GM21723 (cell line): ENCODE measurements around the gene TNFRSF4.

Source experiments
- ATAC-seq: cut with Tn5 transposase; IDR thresholded peaks from one replicate; pipeline ENCODE4 v1.9.1; 2021; ENCODE audit warnings: mild to moderate bottlenecking, moderate library complexity; ENCODE audit not compliant: unreplicated experiment

Gene TNFRSF4

DNA sequence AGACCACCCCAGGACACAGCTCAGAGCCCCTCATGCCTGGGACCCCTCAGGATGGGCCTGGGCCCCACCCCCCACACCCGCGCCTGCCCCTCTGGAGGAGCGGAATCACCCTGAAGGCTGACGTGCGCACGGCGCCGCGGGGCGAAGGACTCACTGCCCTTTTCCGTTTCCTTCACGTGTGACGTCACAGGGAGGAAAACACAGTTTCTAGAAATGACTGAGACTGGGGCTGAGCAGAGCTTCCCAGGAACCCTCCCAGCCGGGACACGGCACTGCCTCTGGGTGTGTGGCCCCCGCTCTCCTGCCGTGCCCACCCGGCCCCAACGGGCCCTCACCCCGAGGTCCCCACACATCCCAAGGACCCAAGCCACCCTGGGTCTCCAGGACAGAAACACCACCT is 5.4 kb upstream of the TNFRSF4 start:
- no peak for ATAC-seq

DNA sequence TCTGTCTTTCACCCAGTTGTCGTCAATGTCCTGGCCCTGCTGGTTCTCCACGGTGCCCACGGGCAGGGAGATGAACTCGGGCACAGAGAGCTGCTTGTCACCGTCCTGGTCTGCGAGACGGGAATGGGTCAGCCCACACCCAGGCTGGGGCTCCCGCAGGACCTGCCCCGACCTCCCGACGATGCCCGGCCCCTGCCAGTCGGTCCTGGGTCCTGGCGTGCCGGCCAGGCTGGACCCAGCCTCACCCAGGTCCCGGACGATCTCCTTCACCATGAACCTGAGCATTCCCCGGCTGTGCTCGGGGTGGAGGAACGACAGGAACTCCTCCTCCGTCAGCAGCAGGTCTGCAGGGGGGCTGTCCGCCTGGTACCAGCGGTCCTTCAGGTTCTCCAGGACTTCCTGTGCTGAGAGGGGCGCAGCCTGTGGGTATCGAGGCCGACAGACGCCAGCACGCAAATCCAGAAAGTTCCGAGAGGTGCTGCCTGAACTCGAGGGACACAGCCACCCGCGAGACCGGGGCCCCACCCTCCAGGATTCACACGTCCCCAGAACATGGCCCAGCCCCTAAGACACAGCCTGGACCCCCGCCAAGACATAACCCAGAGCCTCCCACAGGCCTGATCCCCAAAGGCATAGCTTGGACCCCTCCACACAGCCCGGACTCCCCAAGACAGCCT is 4.7 kb upstream of the TNFRSF4 start:
- ATAC-seq: no peak

- ATAC-seq: no peak
These were observed 3.9 kb upstream of the TNFRSF4 start for GRCh38 chr1:1217621-1218523.

- no peak for ATAC-seq
These were observed 3.0 kb upstream of the TNFRSF4 start for GRCh38 chr1:1216770-1217620.

DNA sequence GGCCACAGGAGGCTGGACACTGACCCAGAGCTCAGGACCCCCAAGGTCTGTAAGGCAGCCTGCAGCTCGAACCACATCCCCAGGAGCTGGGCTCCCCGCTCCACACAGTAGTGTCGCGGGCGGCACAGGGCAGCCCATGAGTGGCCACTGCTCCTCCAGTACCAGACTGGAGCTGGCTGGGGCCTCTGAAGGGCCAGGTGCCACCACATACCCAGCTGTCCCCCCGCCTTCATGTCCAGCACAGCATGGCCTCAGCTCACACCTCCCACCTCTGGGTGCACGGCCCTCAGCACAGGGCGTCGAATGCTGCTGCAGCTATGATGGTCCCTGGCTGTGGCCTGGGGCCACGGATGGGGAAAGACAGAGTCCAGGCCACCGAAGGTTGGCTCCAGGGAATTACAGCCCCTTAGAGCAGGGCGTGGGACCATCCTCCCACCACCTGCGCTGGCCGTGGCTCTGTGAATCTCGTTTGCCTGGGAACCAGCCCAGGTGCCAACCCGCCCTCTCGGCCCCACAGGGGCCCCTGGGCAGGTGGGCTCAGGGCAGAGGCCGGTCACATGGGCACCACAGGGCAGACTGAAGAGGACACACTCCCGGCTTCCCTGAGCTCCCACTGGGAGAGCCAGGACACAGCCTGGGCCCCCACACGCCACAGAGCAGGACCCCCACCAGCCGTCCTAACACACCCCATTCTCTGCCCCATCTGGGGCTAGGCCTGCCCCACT is 2.1 kb upstream of the TNFRSF4 start:
- ATAC-seq: no peak

- ATAC-seq: no peak
These were observed 1.2 kb upstream of the TNFRSF4 start for GRCh38 chr1:1215080-1215676.

DNA sequence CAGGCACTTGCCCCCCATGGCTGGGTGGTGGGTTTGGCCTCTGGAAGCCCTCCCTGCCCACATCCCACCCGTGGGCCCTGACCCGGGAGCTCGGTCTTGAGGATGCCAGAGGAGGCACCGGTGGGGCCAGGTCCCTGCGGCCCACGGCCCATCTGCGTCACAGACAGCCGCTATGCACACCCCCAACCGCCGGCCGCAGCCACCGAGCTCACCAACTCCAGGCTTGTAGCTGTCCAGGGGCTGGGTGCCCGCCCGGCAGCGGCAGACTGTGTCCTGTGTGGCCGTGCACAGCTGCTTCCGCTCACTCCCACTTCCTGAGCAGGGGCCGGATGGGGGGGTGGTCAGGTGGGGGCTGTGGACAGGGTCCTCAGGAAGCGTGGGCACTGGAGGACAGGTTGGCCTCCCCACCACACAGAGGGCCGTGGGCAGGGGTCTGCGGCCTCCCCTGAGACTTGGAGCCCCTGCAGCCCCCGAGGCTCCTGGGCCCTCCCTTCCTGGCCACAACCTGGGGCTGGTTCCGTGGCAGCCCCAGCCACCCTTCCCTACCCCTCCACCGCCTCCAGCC is 1.1 kb downstream of the TNFRSF4 start:
- ATAC-seq: no peak

- ATAC-seq: no peak
These were observed 2.2 kb downstream of the TNFRSF4 start for GRCh38 chr1:1211541-1212441.

- no peak for ATAC-seq
These were observed 3.0 kb downstream of the TNFRSF4 start for GRCh38 chr1:1210726-1211540.

GRCh38 chr1:1208713-1209433 is 5.1 kb downstream of the TNFRSF4 start:
- ATAC-seq: no peak

DNA sequence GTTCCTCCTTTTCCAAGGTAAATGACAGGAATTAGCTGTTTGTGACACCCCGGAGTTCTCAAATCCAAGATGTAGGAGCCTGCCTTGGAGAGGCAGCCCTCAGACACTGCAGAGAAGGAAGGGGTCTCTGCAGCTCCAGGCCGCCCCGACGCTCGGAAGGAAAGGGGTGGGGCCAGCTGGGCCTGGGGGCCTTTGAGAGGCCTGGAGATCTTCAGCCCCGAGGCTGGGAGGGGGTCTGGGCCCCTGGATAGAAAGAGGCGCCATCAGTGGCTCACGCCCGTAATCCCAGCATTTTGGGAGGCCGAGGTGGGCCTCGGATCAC is 6.4 kb downstream of the TNFRSF4 start:
- no peak for ATAC-seq

DNA sequence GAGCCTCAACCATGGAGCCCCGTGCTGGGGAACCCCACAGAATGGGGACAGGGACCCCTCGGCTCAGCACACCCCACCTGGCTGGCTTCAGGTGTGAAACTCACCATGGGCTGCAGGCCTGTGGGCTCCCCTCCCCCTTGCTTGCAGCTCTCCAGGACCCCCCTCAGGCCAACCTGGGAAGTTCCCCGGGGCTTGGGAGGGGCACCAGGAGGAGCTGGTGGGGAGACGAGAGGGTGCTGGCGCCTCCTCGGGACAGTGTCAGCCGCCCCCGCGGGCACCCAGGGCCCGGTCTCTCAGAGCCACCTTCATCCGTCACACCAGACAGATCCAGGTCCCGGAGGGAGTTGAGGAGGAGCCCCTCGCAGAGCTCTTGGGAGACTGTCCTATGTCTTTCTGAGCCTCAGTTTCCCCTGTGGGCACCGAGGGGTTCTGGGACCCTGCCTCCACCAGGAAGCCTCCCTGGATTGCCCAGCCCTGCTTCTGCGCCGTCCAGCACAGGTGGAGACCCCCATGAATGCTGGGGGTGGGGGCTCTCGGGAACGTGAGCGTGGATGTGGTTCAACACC is 6.9 kb downstream of the TNFRSF4 start:
- no peak for ATAC-seq

- ATAC-seq: no peak
These were observed 7.5 kb downstream of the TNFRSF4 start, which contains the start of gene TNFRSF18 for GRCh38 chr1:1206376-1206965. TNFRSF18 (minus strand) TSS chr1:1206592; CDS start chr1:1206571, 21 bp downstream.

DNA sequence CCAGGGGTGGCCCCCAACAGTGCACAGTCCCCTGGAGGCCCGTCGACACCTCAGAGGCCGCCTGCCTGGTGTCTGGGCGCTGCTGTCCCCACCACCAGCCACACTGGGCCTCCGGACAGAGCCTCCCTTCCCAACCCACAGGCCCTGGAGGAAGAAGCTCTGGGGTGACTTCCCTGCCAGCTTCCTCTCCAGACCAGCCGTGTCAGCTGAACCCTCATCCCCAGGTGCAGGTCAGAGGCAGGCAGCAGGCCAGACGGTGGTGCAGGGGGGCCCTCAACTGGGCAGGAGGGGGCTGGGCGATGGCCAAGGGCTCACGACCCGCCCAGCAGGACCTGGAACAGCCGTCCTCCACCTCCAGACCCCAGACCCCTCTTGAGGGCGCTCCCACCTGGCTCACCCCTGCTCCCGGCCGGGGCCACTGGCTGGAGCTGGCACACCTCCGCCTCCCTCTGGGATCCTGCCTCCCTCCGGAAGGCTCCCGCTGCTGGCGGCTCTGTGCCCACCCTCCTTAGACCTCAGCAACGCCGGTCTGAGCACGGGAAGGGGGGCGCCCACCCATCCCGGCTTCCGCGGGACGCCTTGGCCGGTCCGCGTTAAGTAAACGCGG is 8.1 kb downstream of the TNFRSF4 start:
- ATAC-seq: no peak

DNA sequence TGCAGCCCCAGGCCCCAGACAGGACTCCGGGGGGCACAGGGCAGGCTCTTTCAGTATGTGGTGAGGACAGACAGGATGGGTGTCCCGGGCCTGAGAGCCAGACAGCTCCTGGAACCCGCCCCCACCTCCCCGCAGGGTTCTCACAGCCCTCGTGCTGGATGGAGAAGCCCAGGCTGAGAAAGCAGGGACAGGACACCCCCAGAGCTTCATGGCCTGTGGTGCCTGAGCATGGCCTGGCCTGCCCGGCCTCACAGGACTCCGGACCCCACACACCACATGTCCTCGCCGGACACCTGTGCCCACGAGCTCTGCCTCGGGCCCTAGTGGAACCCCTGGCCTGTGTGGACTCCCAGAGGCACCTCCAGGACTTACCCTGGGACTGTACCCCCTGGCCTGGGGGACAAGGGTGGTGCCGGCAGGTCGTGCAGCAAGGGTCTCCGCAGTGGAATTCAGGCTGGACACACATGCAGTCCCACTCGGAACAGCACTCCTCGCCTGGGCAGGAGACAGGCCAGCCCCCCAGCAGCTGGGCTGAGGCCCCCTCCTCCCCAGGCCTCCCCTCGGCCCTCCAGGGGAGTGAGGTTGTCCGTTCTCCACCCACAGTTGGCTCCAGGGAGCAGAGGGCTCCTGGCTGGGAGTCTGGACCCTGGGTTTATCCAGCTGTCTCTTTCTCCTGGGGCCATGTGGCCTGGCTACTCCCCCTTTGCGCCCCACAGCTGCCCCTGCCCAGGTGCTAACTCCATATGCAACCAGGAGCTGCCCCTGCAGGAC is 8.8 kb downstream of the TNFRSF4 start:
- ATAC-seq: no peak
